Stimulated activated CD4-positive, alpha-beta T cell treated with anti-CD3 and anti-CD28 coated beads, Interleukin-1b, Interleukin-23, amount 100 ng/mL, for 24 hours (primary cell): Measurements from ENCODE around the gene SGPL1.
A peak's percentile ranks its signal among the peaks of the same experiment; 100 is the strongest.

ENCODE experiments used
- DNase-seq, 4 experiments: peaks; one replicate each; pipeline ENCODE4 v3.0.0-alpha.2; 2020; ENCODE audit warnings: low read depth in 4 of 4, low spot score in 1 of 4

Gene SGPL1

DNA sequence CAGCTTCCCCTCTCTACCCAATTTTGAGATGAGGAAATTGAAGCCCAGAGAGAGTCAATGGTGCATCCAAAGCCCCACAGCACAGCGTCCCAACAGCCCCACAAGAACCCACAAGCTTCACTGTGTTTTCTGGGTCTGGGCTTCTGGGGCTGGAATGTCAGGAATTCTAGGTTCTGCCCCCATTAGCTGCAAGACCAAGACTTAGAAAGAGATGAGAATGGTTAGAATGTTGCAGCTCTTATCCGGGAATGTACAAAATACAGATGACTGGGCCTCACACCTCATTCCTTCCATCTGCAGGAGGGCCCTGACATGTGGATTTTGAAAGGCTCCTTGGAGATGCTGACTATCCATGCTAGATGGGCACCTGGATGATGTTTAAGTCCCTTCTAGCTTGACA, 6.0 kb upstream of the SGPL1 start:
- DNase-seq: no peak

DNA sequence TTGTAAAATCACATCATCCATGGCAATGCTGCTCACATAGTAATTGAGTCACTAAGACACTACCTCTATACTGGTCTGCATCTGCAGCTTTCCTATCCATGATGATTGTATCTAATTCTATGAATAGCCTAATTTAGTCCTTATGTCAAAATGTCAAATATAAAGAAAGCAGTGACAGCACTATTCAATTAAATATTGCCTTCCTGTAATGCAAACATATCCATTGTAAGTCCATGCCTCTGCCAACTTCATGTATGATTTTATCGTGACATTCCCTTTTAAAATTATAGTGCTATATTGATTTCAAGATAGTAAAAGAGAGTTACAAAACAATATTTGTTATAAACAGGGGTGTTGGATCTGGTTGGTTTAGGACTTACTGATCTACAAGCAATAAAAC, 4.8 kb upstream of the SGPL1 start:
- DNase-seq: no peak

GRCh38 chr10:70811881-70812280, 3.9 kb upstream of the SGPL1 start:
- no peak for DNase-seq

DNA sequence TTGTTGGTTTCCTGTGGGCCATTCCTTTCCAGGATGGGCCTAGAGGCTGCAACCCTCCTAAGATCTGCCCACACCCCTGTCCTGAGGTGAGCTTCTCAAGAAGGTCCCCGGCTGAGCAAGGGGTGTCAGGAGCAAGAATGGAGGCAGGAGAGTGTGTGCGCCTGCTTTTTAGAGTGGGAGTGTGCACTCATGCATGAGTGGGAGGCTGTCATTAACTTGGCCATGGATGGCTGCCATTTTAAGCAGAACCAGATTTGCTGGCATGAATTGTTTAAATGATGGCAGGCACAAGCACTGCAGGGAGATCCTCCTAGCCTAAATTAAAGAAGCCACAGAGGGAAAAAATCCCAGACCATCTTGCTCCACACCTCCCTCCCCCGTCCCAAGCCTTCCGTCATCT, 2.9 kb upstream of the SGPL1 start:
- DNase-seq: no peak

DNA sequence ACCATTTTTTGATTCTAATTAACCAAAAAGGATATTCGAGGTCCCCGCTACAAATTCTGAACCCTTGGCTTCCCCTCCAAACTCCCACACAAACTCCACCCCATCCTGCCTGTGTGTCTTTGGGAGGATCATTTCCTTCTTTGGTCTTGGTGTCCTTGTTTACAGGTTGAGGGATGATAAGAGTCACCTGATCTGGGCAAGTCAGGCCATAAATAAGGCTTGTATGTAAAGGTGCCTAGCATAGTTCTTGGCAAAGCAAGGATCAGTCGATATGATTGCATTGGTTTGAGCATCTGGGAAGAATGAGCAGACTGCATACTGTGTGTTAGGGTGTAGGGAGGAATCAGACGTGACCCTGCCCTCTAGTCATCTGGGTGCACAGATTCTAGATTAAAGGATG, 1.6 kb upstream of the SGPL1 start:
- no peak for DNase-seq

- DNase-seq: peak in 2 of 4 experiments; percentile 20 to 27
Observed at GRCh38 chr10:70816220-70816894, 609 bp downstream of the SGPL1 start.

GRCh38 chr10:70820976-70821750, 5.4 kb downstream of the SGPL1 start:
- no peak for DNase-seq

DNA sequence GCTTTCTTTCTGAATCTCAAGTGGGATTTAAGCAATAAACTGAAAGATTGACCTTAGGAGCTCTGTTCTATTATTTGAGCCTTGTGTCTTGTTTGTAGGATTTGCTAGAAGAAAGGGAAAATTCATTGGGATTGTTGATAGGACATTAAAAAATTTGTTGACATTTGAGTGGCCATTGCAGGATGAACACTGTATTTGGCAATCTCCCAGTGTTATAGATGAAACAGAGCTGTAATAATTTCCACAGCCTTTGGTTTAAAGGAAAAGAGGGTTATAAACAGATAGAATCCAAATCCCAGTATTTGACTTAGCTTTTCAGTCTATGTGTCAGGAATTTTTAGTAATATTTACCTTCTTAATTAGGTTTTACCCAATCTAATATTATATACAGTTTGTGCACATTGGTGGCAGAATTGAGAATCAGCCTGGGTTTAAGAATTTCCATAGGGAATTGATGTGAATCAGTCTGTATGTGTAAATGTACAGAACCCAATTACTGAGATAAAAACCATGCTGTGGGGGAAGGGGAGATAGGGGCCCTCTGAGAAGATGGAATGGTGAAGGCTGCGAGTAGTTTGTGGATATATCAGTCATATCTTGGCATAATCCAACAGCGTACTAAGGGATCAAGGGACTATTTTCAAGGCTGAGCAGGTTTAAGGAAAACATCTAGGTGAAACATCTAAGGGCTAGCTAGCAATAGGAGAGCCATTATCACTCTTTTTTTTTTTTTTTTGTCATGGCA, 6.5 kb downstream of the SGPL1 start:
- no peak for DNase-seq

DNA sequence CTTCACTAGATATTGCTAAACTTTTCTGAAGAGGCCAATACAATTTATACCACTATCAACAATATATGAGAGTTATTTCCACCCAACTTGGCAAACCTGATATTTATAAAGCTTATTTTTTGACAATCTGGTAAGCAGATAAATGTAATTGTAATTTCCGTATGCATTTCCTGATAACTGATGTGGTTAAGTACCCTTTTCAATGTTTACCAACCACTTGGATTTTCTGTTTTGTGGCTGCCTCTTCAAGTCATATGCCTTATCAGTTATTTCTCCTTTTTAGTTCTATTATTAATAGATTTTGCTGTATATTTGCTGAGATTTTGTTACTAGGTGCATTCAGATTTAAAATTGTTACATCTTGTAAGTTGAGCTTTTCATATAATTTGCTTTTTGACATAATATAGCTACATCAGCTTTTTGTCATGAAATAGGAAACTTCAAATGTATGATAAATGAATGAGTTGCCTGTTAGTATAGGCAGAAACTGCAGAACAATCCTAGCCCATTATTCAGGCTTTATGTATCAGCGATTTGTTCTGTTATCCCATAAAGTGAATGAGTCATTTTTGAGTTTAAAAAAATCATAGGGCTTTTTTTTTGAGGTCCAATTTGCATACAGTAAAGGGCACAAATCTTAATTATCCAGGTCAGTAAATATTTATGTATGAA, 11.5 kb downstream of the SGPL1 start:
- DNase-seq: no peak

DNA sequence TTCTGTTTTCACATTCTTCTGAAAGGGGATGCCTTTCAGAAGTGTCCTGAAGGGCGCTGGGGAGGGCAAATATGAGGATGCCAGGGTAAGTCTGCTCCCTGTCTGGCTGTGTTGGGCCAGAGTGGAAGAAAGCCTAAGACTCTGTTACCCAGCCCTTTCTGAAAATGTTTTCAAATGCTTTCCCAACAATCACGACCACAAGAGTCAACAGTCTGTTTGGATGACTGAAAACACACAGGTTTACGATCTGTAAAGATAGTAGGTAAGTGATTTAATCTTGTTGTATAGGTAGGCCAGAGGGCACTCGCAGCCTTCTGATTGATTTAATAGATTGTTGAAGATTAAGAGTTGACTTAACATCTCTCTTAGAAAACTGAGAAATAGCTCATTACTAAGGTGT, 13.2 kb downstream of the SGPL1 start:
- no peak for DNase-seq

GRCh38 chr10:70829543-70829942, 13.8 kb downstream of the SGPL1 start:
- no peak for DNase-seq

GRCh38 chr10:70830164-70830563, 14.4 kb downstream of the SGPL1 start:
- no peak for DNase-seq

DNA sequence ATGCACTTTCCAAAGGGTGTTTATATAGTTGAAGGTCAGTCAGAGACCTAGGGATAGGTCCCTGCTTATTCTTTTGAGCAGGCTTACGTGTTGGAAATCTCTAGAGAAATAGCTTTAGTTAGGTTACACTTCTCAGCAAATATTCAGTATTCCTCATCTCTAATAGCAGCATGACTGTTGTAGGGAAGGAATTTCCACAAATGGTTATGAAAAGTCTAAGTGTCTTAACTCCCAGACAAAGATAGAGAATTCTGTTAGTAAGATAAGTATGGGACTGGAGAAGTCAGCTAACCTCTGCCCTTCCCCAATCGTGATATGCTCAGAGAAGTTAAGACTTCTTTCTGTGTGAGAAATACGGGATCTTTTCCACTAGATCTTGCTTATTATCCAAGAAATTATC, 16.5 kb downstream of the SGPL1 start:
- DNase-seq: no peak

- no peak for DNase-seq
Observed at GRCh38 chr10:70832852-70833528, 17.2 kb downstream of the SGPL1 start.

DNA sequence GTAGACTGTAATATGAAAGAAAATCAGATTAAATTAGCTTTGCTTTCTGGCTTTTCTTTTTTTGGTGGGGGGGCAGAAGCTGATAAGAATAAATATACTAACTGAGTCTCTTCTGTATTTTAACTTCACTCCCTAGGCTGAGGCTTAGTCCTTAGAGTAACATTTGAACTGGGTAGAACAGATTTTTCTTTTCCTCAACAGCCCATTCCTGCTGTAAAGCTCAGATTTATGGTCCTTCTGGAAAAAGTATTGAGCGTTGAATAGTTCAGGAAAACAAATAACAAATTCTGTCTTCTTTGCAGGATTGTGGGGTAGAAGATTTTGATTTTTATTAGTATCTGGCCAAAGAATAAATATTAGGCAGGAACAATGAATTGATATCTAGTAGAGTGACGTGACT, 17.9 kb downstream of the SGPL1 start:
- no peak for DNase-seq

- no peak for DNase-seq
Observed at GRCh38 chr10:70834021-70834420, 18.3 kb downstream of the SGPL1 start.

DNA sequence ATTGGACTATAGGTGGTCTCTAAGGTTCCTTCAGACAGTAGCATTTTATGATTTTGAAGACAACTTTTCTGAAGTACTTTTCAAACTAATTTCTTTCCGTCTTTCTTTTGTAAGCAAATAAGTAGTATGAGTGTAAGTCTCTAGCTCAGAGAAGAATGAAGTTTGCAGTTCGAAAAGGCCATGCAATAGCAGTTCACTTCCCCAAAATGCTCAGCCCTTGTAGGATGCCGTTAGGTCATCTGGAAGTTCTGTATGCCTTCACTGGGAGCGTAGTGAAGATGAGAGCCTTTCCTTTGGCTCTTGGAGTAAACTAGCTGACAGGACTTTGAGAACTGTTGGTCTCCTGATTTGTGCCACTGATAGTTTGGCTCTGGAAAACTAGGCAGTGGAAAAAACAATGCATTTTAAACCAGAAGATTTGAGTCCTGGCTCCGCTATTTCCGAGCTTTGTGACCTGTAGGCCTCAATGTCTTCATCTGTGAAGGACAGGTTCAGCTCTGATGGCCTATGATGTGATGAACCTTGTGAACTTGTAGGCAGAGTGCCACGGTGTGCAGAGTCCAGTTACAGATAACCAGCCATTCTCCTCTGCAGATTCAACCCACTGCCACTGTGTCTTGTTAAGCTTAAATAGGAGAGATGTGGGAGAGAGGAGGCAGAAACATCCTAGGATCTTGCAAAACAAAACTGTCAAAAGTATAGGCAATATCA, 18.8 kb downstream of the SGPL1 start:
- DNase-seq: no peak

- DNase-seq: no peak
Observed at GRCh38 chr10:70836319-70836718, 20.6 kb downstream of the SGPL1 start.

- no peak for DNase-seq
Observed at GRCh38 chr10:70837660-70838059, 21.9 kb downstream of the SGPL1 start.

- no peak for DNase-seq
Observed at GRCh38 chr10:70838270-70838805, 22.6 kb downstream of the SGPL1 start.
